NCI-H748 (cell line): ENCODE measurements around the gene RPS21.
"Not testable (repeated sequence)": the region's sequence is repeated elsewhere in the genome, so short reads cannot be mapped to it uniquely, and the experiment has no call there.

Experiments
- DNase-seq: peaks from one replicate; lab custom pipeline; 2025; ENCODE audit not compliant: unreplicated experiment; lab: John Stamatoyannopoulos, UW

Gene RPS21

GRCh38 chr20:62364911-62365736, 21.8 kb upstream of the RPS21 start:
- no peak for DNase-seq

GRCh38 chr20:62365814-62366369, 21.0 kb upstream of the RPS21 start:
- DNase-seq: peak; percentile 19

GRCh38 chr20:62366370-62367135, 20.4 kb upstream of the RPS21 start:
- peak; percentile 60 for DNase-seq

GRCh38 chr20:62367136-62367632, 19.7 kb upstream of the RPS21 start, which contains the start of gene LAMA5:
Gene LAMA5, minus strand, starts transcription at chr20:62367312. Its CDS starts 67 bp downstream, at chr20:62367245.
- peak; percentile 43 for DNase-seq

GRCh38 chr20:62367633-62368391, 19.1 kb upstream of the RPS21 start:
- peak; percentile 67 for DNase-seq

- peak; percentile 9 for DNase-seq
Observed at GRCh38 chr20:62368392-62368975, 18.4 kb upstream of the RPS21 start.

- DNase-seq: peak; percentile 12
Observed at GRCh38 chr20:62368976-62369814, 17.7 kb upstream of the RPS21 start.

- no peak for DNase-seq
Observed at GRCh38 chr20:62369815-62370114, 17.1 kb upstream of the RPS21 start.

GRCh38 chr20:62370115-62370806, 16.6 kb upstream of the RPS21 start:
- no peak for DNase-seq

GRCh38 chr20:62370807-62371587, 15.9 kb upstream of the RPS21 start:
- DNase-seq: no peak

GRCh38 chr20:62371588-62372041, 15.3 kb upstream of the RPS21 start:
- DNase-seq: no peak

GRCh38 chr20:62372042-62372993, 14.6 kb upstream of the RPS21 start:
- no peak for DNase-seq

GRCh38 chr20:62373631-62374179, 13.2 kb upstream of the RPS21 start:
- not testable (repeated sequence) for DNase-seq

GRCh38 chr20:62374331-62375152, 12.4 kb upstream of the RPS21 start:
- no peak for DNase-seq

GRCh38 chr20:62376112-62377063, 10.5 kb upstream of the RPS21 start:
- DNase-seq: no peak
